NCI-H446 treated with DMSO at 0.1 percent for 48 hours (cell line): Measurements from ENCODE around the gene STK36.

Source experiments
- DNase-seq: peaks from one replicate; lab custom pipeline; 2025; lab: John Stamatoyannopoulos, UW

STK36 gene

DNA sequence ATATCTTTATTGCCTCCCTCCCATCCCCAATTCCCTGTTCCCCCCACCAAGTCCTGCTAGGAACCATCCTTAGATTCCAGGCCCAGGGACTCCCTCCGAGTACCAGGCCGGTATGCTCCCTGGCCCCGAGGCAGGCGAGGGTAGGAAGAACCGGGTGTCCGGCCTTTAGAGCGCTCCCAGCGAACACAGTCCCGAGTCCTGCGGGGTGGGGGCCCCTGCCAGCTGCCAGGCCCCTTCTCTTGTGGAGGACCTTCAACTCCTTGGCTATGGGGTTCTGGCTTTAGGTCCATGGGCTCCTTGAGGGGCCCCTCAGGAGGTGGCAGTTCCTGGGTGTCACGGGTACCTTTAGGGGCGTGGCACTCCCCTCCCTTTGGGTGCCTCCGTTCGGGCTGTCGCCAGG, 8.0 kb upstream of the STK36 start:
- no peak for DNase-seq

DNA sequence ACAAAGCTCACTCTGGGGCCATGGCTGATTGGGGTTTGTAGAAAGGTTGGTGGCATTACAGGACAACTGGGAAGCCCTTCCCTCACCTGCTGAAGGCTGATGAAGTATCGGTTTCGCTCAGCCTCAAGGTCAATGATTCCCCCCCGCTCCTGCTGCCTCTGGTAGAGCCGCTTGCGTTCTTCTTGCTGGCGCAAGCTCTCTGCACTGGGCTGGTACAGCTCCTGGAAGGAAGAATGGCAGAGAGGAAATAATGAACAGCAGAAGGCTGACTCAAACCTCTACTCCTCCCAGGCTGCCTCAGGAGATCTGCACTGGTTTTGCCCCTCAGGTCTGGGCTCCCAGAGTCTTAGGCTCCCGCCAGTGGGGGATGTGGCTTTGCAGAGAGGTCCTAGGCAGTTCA, 7.2 kb upstream of the STK36 start:
- no peak for DNase-seq

DNA sequence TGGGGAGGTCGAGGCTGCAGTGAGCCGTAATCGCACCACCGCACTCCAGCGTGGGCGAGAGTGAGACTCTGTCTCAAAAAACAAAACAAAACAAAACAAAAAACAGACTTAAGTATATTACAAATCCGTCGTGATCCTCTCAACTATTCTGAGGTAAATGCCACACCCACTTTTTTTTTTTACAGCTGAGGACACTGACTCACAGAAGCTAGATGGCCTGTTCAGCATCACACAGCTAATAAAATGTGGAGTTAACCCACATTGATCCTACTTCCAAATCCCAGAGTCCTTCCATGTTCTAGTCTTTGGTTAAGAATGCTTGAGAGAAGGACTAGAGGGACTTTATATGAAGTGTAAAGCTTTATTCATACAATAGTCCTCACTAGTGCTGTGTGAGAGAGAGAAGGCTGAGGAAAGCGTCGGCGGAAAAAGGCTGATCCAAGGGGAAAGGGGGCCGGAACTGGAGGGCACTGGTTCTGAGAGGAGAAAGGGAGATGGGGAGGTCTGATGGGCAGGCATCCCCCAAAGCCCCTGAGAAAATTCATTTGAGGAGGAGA, 711 bp upstream of the STK36 start:
- DNase-seq = no peak

DNA sequence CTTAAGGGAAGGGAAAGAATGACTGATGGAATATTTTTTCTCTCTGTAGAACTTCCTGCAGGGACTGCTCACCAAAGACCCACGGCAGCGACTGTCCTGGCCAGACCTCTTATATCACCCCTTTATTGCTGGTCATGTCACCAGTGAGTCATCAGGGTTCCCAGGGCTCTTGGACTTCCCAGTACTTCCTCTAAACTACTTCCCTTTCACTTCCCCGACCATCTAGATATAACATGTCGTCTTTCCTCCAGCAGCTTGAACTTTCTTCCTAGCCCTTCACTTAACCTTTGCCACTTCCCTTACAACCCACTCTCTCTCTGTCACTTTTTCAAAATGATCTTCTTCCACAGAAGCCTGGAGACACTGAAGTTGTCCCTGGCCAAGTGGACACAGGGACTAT, 7.2 kb downstream of the STK36 start:
- no peak for DNase-seq

DNA sequence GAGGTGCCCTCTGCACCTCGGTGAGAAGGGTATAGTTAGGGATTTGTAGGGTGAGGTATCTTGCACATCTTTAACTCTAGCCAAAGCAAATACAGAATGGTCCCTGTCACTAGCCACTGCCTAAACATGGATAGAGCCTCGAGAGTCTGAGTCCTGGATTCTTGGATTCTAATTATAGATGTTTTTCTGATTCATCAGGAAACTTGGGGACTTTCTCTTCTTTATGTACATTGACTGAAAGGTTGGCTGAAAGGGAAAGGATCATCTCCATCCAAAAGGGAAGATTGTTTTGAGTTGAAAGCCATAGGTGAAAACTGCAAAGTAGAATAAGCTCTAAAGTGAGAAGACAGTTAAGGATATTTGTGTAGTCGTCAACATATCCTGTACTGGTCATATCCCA, 8.2 kb downstream of the STK36 start:
- no peak for DNase-seq

DNA sequence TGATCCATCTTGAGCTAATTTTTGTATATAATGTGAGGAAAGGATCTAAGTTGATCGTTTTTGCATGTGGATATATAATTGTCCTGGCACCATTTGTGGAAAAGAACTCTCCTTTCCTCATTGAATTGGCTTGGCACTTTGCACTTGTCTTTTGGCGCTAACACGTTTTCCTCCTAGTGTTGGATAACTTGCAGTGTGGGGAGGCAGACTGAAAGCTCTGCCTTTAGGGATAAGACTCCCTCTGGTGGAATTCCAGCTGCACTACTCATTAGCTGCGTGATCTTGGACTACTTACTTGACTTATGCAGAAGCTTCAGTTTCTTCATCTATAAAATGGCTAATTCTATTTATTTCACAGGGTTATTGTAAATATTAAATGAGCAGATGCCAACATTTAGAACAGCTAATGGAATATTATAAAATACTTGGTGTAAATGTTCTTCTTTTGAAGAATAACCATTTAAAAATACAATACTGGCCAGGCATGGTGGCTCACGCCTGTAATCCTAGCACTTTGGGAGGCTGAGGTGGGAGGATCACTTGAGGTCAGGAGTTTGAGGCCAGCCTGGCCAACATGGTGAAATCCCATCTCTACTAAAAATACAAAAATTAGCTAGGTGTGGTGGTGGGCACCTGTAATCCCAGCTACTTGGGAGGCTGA, 15.6 kb downstream of the STK36 start:
- peak; percentile 68 for DNase-seq

DNA sequence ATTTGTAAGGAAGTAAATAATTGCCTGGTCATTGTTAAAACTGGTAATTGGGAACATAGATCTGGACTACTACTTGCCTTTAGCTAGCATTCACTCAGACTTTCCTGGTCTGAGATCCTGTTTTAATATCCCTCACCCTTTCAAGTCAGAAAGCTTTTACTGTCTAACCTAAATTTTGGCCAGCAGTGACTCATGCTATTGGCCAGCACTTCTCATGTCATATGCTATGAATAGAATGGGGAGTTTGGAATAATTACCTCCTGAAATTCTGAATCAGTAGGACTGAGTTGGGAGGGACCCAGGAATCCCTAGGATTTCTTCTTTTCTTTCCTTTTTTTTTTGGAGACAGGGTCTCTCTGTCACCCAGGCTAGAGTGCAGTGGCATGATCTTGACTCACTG, 19.3 kb downstream of the STK36 start:
- DNase-seq = no peak

DNA sequence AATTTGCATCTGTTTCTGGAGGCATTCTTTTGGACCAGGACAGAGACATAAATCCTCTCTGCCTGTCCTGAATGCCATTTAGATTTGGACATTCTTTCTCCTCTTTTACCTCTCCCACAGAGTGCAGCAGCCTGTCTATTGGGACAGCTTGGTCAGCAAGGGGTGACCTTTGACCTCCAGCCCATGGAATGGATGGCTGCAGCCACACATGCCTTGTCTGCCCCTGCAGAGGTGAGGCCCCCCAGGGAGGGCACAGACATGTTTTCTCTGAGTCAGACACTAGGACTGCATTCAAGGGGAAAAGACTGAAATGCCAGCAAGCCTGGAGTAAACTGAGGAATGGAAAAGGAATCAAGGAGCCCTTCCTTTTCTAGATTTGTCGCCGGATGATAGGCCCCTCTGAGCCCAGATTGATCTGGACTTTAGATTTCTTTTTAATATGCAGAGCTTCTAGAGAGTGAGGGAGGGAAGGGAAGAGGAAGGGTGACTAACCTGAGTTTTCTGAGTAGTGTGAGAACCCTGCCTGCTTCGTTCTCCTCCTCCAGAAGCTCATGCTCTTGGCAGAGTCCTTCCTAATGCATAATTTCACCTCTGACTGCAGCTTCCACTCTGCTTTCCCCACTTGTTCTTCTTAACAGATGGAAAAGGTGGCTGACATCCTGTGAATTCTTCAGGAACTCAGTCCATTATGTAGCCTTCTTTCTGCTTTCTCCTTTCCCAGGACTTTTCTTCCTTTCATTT, 22.7 kb downstream of the STK36 start:
- no peak for DNase-seq

DNA sequence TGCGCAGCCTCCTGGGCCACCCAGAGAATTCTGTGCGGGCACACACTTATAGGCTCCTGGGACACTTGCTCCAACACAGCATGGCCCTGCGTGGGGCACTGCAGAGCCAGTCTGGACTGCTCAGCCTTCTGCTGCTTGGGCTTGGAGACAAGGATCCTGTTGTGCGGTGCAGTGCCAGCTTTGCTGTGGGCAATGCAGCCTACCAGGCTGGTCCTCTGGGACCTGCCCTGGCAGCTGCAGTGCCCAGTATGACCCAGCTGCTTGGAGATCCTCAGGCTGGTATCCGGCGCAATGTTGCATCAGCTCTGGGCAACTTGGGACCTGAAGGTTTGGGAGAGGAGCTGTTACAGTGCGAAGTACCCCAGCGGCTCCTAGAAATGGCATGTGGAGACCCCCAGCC, 27.0 kb downstream of the STK36 start:
- no peak for DNase-seq

DNA sequence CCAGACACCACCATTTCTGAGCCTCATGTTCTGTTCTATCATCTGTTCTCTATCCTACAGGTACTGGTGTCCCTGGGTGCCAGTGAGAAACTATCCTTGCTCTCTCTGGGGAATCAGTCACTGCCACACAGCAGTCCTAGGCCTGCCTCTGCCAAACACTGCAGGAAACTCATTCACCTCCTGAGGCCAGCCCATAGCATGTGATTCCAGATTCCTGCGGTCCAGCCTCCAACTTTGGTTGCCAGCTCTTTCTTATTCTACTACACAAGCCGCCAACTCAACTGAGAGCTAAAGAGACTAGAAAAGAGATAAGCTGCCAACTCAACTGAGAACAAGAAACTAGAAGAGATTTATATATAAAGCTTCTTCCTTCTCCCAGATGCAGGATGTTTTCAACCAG, 29.9 kb downstream of the STK36 start:
- DNase-seq = no peak

DNA sequence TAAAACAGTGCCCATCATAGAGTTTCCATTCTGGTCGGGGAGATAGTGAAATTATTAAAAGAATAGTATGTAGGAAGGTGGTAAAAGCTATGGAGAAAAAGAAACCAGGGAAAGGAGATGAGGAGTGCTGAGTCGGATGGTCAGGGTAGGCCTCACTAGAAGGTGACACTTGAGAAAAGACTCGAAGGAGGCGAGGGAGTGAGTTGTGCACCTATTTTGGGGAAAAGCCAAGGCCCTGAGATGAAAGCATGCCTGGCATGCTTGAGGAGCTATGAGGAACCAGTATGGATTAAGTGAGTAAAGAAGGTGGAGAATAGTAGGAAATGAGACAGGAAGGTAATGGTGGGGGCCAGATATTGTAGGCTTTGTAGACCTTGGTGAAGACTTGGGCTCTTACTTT, 31.5 kb downstream of the STK36 start:
- no peak for DNase-seq

DNA sequence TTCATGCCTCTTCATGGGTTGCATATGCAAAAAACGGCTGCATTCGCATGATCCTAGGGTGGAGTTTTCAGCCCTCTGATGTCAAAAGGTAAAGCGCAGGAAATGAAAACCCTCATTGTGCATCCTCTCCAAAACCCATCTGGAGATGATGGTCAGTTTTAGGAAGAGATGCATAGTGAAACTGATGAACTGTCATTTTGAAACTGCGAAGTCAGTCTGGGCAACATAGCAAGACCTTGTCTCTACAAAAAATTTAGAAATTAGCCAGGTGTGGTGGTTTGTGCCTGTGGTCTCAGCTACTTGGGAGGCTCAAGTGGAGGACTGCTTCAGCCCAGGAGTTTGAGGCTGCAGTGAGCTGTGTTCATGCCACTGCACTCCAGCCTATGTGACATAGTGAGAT, 36.2 kb downstream of the STK36 start:
- DNase-seq = no peak

DNA sequence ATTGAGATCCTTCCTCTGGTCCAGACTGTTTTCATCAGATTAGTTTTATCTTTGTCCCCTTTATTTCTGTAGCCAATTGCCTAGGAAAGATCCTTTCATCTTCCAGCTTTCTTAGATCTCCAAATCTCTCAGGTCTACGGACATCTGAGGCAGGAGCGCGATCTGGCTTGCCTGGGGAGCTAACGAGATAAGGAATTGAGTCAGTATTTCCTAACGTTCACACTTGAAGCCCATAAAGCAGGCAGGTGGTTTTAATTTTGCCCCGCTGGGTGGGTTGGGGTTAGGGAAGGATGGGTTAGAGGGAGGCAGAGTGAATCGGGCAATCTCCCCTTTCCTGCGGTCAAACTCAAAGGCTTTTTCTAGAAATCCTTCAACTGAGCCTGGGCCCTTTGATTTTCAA, 38.0 kb downstream of the STK36 start:
- DNase-seq = no peak

DNA sequence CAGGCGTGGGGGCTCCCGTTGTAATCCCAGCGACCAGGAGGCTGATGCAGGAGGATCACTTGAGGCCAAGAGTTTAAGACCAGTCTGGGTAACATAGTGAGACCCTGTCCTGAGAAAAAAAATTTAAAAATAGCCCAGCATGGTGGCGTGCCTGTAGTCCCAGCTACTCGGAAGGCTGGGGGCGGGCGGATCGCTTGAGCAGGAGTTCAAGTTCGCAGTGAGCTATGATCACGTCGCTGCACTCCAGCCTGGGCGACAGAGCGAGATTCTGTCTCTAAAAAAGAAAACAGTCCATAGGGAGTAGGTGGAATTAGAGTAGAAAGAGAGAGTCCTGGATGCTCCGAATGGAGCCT, 38.4 kb downstream of the STK36 start:
- no peak for DNase-seq

DNA sequence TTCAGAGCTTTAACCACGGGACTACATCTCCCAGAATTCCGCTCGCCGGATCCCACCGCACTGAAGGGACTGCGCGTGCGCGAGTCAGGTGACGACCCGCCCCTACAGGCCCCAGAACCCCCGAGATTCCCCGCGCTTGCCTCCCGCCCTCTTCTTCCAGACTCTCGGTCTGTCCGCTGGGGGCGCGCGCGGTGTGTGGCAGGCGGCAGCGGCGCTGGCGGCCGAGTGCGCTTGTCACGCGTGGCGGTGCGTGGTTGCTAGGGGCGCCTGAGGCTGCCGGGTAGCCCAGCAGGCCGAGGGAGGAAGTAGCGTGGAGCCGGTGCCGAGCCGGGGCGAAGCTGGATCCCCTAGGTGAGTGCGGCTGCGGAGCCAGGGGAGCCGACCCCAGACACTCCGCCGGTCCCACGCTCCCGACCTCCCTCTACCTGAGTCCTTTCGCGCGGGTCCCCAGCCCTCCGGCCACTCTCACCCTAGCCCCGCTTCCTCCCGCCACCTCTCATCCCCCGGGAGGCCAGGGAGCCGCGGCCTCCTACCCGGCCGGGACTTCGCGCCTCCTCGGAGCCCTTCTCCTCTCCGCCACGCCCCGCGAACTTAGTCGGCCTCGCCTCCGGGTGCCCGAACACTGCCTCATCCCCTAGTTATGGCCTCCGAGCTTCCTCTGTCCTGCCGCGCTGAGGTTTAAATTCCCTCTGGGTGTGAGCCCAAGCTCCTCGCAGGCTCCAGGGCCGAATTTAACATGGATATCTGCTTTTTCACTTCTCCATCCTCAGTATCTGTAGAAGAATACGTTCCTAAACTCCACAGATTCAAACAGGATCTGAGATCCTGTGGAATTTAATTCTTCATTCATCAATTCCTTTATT, 39.0 kb downstream of the STK36 start, which contains the start of gene TTLL4:
Gene TTLL4 (plus strand): TSS at position 149 of the 863 bp plus-strand sequence. CDS start 26,842 bp downstream, outside the sequence.
- DNase-seq = peak; percentile 86

DNA sequence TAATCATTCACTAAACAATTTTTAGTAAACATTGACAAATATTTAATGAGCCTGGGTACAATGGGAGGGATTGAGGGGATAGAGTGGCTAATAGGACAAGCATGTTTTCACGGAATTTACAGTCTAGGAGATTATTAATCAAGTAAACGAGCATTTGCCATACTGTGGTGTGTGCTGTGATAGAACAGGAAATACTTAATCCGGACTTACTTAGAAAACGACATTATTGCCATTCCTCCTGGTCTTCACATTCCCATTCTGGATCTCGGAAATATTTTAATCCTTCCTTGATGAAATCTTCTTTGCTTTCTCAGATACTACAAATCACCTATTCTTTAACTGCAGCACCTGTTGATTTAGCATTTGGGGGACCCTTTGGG, 39.7 kb downstream of the STK36 start:
- no peak for DNase-seq

DNA sequence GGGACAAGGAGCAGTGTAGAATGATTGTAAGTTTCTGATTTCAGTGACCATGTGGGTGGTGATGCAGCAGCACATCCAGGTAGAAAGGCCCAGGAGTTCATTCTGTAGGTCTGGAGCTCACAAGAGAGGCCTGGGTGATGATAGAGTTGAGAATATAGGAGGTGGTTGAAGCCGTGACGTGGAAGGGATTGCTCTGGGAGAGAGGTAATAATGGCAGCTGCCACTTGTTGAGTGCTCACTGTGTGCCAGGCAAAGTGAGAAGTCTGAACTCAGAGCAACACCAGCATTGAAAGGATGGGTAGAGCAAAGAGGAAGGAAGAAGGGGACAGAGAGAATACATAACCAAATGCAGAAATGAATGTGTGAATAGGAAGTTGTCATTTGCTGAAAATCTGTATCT, 42.0 kb downstream of the STK36 start:
- no peak for DNase-seq

DNA sequence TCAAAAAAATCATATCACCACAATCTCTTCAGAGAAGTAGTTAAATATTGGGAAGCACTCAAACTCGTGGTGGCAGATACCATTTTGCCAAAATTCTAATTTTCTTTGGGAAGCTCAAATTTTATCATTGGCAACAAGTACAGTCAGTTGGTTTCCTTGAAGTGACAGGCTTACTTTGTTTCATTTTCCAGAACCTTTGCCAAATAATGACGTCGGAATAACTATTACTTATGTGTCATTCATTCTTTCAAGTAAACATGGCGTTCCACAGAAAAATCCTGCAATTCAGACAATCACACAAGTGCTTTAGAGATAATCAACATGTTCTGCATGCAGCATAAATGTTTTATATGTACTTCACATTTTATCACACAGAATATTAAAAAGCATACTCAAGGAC, 44.2 kb downstream of the STK36 start:
- DNase-seq = no peak

DNA sequence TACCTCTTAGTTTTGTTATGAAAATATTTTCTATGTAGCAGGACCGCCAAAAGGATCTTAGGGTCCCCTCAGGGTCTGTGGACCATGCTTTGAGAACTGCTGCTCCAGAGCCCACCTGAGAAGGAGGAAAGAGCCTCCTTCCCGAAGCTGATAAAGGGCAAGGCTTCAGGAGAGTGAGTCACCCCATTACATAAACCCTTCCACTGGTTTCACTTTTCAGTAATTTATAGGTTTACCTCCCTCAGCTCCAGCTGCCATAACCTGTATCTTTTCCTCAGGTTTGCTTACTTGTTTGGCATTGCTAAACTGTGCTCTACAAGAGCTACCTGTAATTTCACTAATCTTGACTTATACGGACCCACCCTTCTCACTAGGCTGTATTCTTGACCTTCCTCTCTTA, 45.4 kb downstream of the STK36 start:
- DNase-seq = no peak

DNA sequence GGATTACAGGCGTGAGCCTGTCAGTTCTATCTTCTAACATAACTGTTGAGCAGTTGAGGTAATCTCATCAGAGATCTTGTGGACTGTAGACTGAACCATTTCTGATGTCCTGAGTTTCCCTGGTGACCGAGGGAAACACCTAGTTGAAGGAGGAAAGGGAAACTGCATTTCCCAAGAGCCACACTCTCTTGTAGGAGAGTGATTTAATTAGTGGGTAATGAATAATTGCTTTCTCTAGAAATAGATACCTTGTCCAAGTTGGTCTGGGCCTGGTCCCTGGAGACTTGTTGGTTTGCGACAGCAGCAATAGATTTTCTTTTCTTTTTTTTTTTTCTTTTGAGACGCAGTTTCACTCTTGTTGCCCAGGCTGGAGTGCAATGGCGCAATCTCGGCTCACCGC, 46.2 kb downstream of the STK36 start:
- DNase-seq = no peak

DNA sequence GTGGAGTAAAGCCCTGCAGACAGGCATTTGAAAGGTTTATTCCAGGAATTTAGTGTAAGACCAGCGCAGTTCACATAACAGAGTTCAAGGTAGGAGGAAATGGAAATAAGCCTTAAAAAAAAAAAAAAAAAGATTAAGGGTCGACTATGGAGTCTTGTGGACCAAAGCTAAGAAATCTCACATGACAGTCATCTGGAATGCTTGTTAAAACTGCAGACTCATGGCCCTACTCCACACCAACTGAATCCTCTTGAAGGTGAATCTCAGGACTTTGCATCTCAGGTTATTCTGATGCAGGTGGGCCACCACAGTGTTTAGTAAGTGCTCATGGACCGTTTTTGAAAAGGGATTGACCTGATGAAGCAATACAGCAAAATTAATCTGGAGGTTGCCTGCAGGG, 47.6 kb downstream of the STK36 start:
- DNase-seq = no peak
